Fibroblast of the aortic adventitia (primary cell): ENCODE results near the gene VPS39. TPM values are rescaled to one million over a fixed set of nuclear protein-coding genes. Genes with fewer than 3 reads are reported as not detected.

ENCODE experiments used
- DNase-seq: peaks from one replicate; pipeline ENCODE4 v3.0.0-alpha.2; 2010; ENCODE audit warnings: low read depth
- H3K4me3 ChIP-seq: 2 replicates; pipeline ENCODE4 v1.5.1; 2011; ENCODE audit warnings: low read depth, mild to moderate bottlenecking, control low read depth, low read length, moderate library complexity
- CTCF ChIP-seq: IDR thresholded peaks from 2 replicates; pipeline ENCODE4 v1.5.1; 2011; ENCODE audit warnings: mild to moderate bottlenecking, low read length, control low read depth, inconsistent platforms; ENCODE audit not compliant: insufficient read depth
- total RNA-seq: library from RNA; depleted of rRNA; stranded (reverse); fragments of >200 nt; gene quantifications from 2 replicates; pipeline ENCODE4 v1.2.3, GENCODE V29; 2012; ENCODE audit warnings: low replicate concordance

The VPS39 gene
- total RNA-seq, 1 donor = 61.8 TPM

GRCh38 chr15:42135351-42135750 lies 72.8 kb downstream of the VPS39 start:
- DNase-seq = no peak
- TF ChIP-seq CTCF = no peak
- H3K4me3 ChIP-seq = no peak overlapping the region

GRCh38 chr15:42134617-42135245 lies 73.4 kb downstream of the VPS39 start:
- H3K4me3 ChIP-seq = no peak overlapping the region
- no peak for DNase-seq
- no peak for TF ChIP-seq CTCF

DNA sequence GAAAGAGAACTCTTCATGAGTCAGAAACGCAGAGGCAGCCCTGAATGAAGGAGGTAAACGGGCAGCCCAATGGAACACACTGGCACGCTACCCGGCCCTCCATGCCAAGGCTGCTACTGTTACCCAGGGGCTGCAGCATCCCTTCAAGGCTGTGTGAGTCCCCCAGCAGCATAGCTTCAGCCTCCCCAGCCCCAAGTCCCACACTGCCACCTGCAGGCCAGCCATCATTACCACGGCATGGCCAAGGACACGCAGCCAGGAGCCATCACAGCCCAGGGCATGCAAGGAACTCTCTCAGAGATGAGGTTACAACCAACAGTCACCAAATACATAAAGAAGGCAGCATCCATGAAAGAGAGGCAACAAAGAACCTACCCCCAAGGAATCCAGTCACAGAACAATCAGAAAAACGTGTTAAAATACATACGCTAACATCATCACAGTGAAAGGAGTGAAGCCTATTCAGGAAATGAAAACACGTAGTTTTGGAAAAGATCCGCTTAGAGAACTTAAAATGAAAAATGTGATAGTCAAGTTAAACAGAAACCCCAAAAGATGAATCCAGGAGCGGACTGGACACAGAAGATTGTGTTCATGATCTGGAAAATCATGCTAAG lies 74.1 kb downstream of the VPS39 start:
- DNase-seq = peak; percentile 15
- peak; percentile 56 for TF ChIP-seq CTCF
- no peak overlapping the region for H3K4me3 ChIP-seq

DNA sequence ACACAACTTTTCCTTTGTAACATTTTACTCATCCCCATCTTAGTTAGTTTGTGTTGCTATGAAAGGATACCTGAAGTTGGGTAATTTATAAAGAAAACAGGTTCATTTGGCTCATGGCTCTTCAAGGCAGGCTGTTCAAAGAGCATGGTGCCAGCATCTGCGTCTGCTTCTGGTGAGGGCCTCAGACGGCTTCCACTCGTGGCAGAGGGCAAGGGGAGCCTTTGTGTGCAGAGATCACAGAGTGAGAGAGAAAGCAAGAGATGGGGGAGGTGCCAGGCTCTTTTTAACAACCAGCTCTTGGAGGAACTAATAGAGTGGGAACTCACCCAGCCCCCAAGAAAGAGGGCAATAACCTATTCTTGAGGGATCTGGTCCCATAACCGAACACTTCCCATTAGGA lies 74.7 kb downstream of the VPS39 start:
- no peak for TF ChIP-seq CTCF
- DNase-seq = no peak

GRCh38 chr15:42131826-42132806 lies 76.0 kb downstream of the VPS39 start:
- H3K4me3 ChIP-seq = no peak overlapping the region
- no peak for DNase-seq
- no peak for TF ChIP-seq CTCF

More for the DNA sequence above, 74.7 kb downstream of the VPS39 start:
- no peak overlapping the region for H3K4me3 ChIP-seq

GRCh38 chr15:42131006-42131405 lies 77.1 kb downstream of the VPS39 start:
- no peak for TF ChIP-seq CTCF
- DNase-seq = no peak
- no peak overlapping the region for H3K4me3 ChIP-seq
